HEK293T (cell line): ENCODE results near the gene ZSCAN5A.

Experiments
- L3MBTL2 ChIP-seq: fragments of 450-650 bp; conservative IDR thresholded peaks from 2 replicates; pipeline ENCODE4 v1.6.1; 2016; ENCODE audit warnings: mild to moderate bottlenecking
- NFRKB ChIP-seq: fragments of 450-650 bp; IDR thresholded peaks from 2 replicates; pipeline ENCODE4 v1.6.1; 2016; ENCODE audit warnings: mild to moderate bottlenecking, moderate library complexity
- PKNOX1 ChIP-seq: fragments of 450-650 bp; IDR thresholded peaks from 2 replicates; pipeline ENCODE4 v1.6.1; 2016
- SP1 ChIP-seq: fragments of 450-650 bp; IDR thresholded peaks from 2 replicates; pipeline ENCODE4 v1.6.1; 2017

DNA sequence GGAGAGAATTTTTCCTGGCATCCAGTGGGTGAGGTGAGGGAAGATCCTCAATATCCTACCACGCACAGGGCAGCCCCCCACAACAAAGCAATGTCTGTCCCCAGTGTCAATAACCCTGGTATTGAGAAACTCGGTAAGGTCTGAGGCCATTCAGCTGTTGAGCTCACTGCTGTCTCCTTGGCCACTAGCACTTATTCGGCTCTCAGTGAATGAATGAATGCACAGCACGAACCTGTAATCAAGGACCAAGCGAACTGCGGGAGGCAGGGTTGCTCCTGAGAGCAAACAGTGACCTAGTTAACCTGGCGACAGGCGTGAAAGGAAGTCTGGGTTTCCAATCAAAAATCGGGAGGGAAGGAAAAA, 640 bp downstream of the ZSCAN5A start:
- TF ChIP-seq NFRKB = no peak
- no peak for TF ChIP-seq SP1
- TF ChIP-seq PKNOX1 = no peak
- 0 out of 2 replicates have a peak, but pooled peaks have one; percentile 10 for TF ChIP-seq L3MBTL2
